Chondrocyte (in vitro differentiated cells): Measurements from ENCODE around the gene RAPGEF5. TPM values are rescaled to one million over a fixed set of nuclear protein-coding genes. Genes with fewer than 3 reads are reported as not detected.

ENCODE experiments used
- DNase-seq: peaks from one replicate; pipeline ENCODE4 v3.0.0; 2021; ENCODE audit warnings: mixed read lengths, low spot score
- H3K27ac Mint-ChIP-seq: one replicate; pipeline ENCODE4 v1.8.0; 2021; ENCODE audit warnings: mild to moderate bottlenecking, moderate library complexity, mixed read lengths; ENCODE audit not compliant: unreplicated experiment
- H3K27me3 Mint-ChIP-seq: 2 replicates; pipeline ENCODE4 v1.8.0; 2021; ENCODE audit warnings: low read depth, mixed read lengths
- H3K36me3 Mint-ChIP-seq: 2 replicates; pipeline ENCODE4 v1.8.0; 2021; ENCODE audit warnings: low read depth, mixed read lengths
- H3K4me1 Mint-ChIP-seq: 2 replicates; pipeline ENCODE4 v1.8.0; 2021; ENCODE audit warnings: low read depth, mild to moderate bottlenecking, mixed read lengths
- H3K4me3 Mint-ChIP-seq: one replicate; pipeline ENCODE4 v1.8.0; 2021; ENCODE audit warnings: mild to moderate bottlenecking, moderate library complexity, mixed read lengths; ENCODE audit not compliant: unreplicated experiment
- H3K9me3 Mint-ChIP-seq: 2 replicates; pipeline ENCODE4 v1.8.0; 2021; ENCODE audit warnings: low read depth, mixed read lengths
- CTCF ChIP-seq: fragments of 200-600 bp; sonication (generic); IDR thresholded peaks from 2 replicates; pipeline ENCODE4 v1.5.0; 2021; ENCODE audit warnings: antibody characterized with exemption, mild to moderate bottlenecking, moderate library complexity
- total RNA-seq: library from RNA; stranded (reverse); gene quantifications from 3 replicates; pipeline ENCODE4 v1.2.1, GENCODE V29; 2021

The RAPGEF5 gene
- total RNA-seq, 1 donor from 2014 or later: 2.2 TPM

DNA sequence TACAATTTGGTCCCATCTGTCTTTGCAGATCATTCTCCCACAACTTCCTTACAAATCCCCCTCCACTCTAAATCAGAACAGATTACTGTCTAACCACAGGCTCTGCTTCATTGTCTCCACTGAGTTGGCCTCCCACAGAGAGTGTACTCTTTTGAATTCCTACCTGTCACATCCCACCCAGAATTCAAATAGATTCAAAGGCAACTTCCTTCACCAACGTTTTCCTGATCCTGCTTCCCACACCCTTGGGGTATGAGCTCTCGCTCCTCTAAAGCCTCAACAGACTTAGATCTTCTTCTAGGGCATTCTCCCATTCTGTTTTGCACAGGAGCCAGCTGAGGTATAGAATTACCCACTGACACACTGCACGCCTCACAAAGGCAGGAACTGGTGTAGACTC, 213.5 kb downstream of the RAPGEF5 start:
- no peaks in the 10 kb centered on the region for H3K9me3 Mint-ChIP-seq
- H3K36me3 Mint-ChIP-seq: peaks cover 3% of the 10 kb centered on the region
- no peak for DNase-seq
- TF ChIP-seq CTCF: no peak
- H3K4me1 Mint-ChIP-seq: peaks cover 12% of the 10 kb centered on the region
- no peak overlapping the region for H3K27ac Mint-ChIP-seq
- H3K27me3 Mint-ChIP-seq: peaks cover 4% of the 10 kb centered on the region
- H3K4me3 Mint-ChIP-seq: no peak overlapping the region

DNA sequence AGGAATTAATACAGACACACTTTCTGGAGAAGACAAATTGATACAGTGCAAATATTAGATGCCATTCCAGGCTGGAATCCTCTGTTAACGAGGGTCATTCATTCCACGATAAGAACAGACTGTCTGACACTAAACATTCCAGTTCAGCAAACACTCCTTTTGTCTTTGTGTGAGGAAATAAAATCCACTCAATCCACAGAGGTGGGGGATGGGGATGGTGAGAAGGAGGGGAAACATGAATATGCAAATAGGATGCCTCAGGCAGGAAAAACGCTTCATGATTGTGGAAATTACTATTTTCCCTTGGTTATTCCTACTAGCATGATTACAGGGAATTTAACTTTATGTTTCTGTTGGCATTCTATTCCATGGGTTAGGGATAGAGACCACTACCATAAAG, 214.4 kb downstream of the RAPGEF5 start:
- DNase-seq: no peak
- Mint-ChIP-seq H3K9me3 (no peaks in the 10 kb centered on the region), H3K4me1 (peaks cover 20% of the 10 kb centered on the region), H3K4me3 (no peak overlapping the region), H3K27me3 (peaks cover 4% of the 10 kb centered on the region), H3K27ac (no peak overlapping the region), H3K36me3 (peaks cover 2% of the 10 kb centered on the region)
- TF ChIP-seq CTCF: no peak

DNA sequence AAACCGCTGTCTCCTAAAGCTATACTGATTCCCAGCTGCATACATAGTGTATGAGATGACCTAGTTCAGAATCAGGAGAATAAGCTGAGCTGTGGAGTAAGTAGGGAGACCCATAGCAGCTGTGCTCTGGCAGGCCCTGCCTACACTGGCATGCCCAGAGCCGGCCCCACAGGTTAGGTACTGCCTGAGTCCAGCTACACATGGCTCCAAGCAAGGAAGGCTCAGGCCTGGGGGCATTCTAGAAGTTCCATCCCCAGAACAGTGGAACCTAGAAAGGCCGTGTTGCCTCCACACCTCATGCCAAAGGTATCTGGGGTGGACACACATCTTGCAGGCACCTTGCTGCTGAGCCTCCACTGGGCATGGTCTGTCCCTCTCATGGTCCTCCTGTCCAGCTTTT, 215.6 kb downstream of the RAPGEF5 start:
- peaks cover 2% of the 10 kb centered on the region for H3K36me3 Mint-ChIP-seq
- H3K9me3 Mint-ChIP-seq: no peaks in the 10 kb centered on the region
- no peak for TF ChIP-seq CTCF
- no peak overlapping the region for H3K27ac Mint-ChIP-seq
- H3K4me1 Mint-ChIP-seq: peaks cover 32% of the 10 kb centered on the region
- H3K27me3 Mint-ChIP-seq: peaks cover 4% of the 10 kb centered on the region
- no peak overlapping the region for H3K4me3 Mint-ChIP-seq
- DNase-seq: no peak

GRCh38 chr7:22140578-22140977, 216.4 kb downstream of the RAPGEF5 start:
- no peak overlapping the region for H3K4me3 Mint-ChIP-seq
- DNase-seq: no peak
- no peak for TF ChIP-seq CTCF
- H3K27ac Mint-ChIP-seq: no peak overlapping the region
- H3K4me1 Mint-ChIP-seq: peaks cover 35% of the 10 kb centered on the region
- peaks cover 2% of the 10 kb centered on the region for H3K36me3 Mint-ChIP-seq
- H3K9me3 Mint-ChIP-seq: no peaks in the 10 kb centered on the region
- H3K27me3 Mint-ChIP-seq: peaks cover 3% of the 10 kb centered on the region

- Mint-ChIP-seq H3K4me3 (no peak overlapping the region), H3K4me1 (peaks cover 35% of the 10 kb centered on the region), H3K36me3 (peaks cover 2% of the 10 kb centered on the region), H3K27ac (no peak overlapping the region), H3K27me3 (peaks cover 3% of the 10 kb centered on the region), H3K9me3 (no peaks in the 10 kb centered on the region)
- no peak for DNase-seq
- TF ChIP-seq CTCF: no peak
Observed at GRCh38 chr7:22138886-22139285, 218.1 kb downstream of the RAPGEF5 start.
